Colon (tissue), 2 donors: Measurements from ENCODE around the gene WDR70.
"Not testable (repeated sequence)": the region's sequence is repeated elsewhere in the genome, so short reads cannot be mapped to it uniquely, and the experiment has no call there.

ENCODE experiments used
- FAIRE-seq: peaks from 2 replicates; lab custom pipeline; 2012; peaks lifted over from hg19 to GRCh38; lab: Jason Lieb, UNC
- donor health status: control.
- donor health status: control.

Gene WDR70

DNA sequence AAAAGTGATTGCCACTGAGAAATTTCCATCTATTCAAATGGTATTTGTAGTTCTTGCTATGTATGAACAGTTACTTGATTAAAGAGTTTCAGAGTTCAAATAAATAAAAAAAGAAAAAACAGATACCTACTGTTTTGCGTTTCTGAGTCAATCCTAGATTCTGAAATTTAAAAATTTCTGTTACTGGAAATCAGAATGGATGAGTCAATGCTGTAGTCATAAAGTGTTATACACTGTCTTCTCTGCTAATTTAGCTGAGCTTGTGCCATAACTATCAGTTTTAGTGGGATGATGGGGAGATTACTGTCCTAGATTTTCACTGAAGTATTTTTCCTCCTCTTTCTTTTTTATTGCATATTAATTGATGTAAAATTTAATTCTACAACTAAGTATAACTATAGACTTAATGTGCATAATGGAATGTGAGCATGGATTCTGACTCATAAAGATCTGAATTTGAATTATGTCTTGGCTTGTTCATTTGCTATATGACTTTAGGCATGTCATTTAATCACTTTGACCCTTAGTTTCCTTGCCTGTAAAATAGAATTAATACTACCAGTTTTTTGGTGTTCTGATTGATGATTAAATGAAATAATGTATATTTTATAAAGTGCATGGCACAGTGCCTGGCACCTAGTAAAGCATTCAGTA, 75.4 kb downstream of the WDR70 start:
- FAIRE-seq, result peak; percentile 21

DNA sequence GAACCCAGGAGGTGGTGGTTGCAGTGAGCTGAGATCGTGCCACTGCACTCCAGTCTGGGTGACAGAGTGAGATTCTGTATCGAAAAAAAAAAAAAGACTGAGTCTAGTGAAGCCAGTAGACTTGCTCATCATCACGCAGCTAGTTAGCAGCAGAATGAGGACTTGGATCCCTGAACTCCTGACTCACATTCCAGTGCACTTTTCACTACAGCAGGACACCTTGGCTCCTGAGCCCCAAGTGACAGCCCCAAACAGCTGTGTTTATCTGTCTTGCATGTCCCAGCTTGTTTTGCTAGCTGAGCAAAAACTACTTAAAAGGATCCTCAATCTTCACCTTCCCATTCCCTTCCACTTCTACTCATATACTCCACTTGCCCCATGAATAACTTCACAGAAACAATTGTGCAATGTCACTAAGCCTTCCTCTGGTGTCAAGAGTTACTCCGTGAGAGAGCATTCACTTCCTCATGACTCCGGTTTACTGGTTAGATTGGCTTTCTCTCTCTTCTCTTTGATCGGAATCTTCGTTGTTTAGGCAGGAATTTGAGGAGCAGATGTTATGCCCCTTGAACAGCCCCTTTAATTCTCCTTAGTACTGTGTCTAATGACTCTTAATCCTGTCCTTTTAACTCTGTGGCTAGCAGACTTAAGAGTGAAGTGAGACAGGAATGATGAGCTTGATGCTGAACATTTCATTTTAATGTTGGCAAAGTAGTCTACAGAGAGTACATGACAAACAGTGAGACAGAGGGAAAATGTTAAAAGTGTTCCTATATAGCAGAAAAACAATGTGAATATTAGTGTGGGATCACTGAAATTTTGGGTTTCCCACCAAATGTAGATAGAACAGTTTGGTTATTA, 84.3 kb downstream of the WDR70 start:
- not testable (repeated sequence) for FAIRE-seq

DNA sequence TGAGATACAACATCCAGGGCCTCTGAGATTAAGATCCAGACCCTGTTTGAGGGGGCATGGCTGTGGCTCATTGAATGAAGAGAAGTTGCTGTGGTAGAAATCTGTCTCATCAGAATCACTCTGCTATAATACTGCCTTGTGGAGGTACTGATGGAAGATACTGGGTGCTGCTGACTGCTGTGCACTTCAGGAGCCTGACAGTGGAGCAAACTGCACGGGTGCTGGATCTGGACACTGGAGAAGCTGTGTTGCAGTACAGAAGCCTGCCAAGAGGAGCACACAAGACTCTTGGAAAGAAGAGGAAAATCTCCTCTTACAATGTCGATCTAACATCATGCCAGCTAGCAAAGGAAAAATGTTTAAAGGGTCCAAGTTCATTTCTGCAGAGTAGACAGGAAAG, 85.5 kb downstream of the WDR70 start:
- not testable (repeated sequence) for FAIRE-seq

DNA sequence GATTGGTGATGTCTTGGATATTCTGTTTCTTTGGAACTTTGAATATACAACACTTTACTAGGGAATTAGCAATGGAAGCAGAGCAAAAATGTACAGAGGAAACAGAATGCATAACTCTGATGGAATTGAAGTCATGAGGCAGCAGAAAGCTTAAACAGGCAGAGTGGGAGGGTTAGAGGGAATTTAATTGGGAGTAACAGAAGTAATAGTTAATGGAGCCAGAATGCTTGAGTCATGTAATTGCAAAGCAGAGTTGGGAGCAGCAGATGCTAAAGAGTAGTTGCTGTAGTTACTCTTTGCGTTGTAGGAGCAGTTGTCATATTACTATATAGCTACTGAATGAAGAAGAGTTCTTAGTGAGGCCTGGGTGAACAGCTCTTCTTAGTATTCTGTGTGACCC, 90.3 kb downstream of the WDR70 start:
- not testable (repeated sequence) for FAIRE-seq

DNA sequence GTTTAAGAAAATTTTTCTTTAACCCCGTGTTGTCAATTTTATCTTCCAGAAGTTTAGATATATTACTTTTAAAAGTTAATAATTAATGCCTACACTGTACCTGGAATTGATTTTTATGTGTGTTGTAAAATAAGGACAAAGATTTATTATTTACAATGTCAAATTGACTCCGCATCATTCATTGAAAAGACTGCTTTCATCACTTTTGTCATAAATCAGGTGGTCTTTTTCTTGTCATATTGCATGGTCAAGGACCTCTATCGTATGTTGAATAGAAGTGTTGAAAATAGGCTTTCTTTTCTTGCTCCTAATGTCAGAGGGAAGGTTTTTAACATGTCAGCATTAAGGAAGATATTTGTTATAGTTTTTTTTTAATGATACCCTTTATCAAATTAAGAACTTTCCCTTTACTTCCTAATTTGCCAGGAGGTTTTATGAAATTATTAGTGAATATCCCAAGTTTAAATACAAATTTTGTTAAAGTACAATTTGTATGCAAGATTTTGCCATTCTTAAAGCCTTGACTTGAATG, 92.6 kb downstream of the WDR70 start:
- no peak for FAIRE-seq

DNA sequence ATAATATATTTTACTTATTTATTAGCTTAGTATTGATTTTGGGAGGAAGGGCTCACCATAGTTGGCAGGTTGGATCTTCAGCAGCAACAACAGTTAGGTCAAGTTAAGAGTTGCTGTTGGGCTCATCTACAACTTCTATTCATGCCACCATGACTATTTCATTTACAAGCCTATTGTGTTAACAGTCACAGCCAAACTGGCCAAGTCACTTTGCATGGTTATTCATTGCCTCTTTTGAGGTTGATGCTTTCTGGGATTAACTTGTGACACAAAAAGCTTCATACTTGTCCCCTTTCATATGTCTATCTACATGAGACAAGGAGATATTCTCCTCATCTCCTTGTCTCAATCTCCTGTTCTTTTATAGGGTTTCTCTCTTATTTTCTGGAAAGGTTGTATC, 98.3 kb downstream of the WDR70 start:
- no peak for FAIRE-seq

DNA sequence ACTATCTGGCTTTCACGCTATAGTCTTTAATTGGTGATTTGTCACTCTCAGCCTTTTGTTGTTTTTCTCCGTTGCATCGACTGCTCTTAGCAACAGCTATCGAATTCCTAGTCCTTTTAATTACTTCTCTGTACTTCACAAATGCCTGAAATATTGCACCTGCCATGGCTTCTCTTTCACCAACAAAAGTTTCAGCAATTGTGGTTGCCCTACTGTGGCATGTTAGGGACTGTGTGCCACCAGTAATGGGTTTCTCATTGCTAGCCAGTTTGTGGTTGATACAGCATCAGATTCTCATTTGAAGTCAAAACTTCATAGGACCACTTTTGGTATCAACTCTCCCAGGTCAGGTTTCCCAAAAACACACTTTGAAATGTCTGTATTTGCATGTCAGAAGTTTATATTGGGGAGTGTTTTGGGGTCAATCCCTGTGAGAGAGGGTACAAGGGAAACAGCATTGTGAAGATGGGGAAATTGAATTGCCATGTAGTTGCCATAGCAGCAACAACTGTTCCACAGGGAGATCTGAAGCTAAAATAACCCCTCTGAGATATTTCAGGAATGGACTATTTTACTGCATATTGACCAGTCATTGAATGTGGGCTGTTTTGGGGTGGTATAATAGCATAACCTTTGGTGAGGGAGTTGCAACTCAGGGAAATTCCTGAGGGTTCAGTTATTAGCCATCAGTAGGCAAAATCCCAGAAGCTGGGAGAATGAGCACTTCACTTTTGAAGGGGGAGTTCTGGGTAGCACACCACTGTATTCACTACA, 99.2 kb downstream of the WDR70 start:
- FAIRE-seq, result no peak

DNA sequence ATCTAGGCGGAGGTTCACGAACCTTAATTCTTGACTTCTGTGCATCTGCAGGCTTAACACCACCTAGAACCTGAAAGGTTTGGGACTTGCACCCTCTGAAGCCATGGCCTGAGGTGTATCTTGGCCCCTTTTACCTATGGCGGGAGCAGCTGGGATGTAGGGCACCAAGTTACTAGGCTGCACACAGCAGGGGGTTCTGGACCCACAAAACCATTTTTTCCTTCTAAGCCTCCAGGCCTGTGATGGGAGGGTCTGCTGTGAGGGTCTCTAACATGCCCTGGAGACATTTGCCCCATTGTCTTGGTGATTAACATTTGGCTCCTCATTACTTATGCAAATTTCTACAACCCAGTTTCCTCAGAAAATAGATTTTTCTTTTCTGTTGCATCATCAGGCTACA, 102.3 kb downstream of the WDR70 start:
- FAIRE-seq, result not testable (repeated sequence)

DNA sequence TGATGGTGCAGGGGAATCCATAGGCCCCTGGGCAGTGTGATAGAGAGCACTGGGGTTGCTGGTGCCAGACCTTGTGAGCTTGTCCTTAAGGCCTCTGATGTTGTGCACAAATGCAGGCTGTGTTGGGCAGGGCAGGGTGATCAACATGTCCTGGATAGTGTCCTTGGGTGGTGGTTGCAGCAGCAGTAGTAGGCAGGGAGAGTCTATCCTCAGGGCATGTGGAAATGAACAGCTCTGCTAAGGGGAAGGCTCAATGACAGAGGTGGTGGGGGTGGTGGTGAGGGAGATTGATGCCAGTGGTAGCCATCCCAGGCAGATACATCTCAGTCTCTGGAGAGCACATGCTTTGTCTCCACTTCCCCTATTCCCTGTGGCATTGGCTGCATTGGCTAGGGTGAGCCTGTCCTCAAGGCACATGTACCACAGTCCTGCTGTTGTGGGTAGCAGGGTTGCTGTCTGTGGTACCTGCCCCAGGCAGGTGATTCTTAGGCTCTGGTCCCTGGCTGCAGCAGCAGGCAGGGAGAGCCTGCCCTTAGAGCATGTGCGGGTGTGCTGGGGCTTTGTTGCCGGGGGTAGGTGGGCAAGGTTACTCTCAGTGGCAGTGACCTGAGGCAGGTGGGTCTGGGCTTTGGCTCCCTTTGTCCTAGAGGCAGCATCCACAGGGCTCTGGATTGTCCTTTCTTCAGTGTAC, 111.1 kb downstream of the WDR70 start:
- FAIRE-seq, result no peak

DNA sequence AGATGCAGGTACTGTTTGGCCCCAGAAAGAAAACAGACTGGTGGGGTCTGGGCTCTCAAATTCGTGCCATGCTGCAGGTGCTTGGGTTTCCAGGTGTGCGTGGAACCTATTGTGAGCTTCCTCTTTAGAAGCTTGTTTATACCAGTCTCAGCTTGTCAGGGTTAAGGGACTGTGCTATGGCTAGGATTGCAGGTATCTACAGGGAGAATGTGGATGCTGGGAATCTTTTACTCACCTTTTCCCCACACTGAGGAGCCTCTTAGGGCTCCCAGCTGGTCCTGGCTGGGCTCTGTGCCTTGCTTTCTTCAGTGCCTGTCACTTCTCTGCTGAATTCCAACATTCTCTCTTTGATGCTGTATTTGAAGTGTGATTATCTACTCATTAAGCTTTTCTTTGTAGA, 111.8 kb downstream of the WDR70 start:
- FAIRE-seq, result no peak

DNA sequence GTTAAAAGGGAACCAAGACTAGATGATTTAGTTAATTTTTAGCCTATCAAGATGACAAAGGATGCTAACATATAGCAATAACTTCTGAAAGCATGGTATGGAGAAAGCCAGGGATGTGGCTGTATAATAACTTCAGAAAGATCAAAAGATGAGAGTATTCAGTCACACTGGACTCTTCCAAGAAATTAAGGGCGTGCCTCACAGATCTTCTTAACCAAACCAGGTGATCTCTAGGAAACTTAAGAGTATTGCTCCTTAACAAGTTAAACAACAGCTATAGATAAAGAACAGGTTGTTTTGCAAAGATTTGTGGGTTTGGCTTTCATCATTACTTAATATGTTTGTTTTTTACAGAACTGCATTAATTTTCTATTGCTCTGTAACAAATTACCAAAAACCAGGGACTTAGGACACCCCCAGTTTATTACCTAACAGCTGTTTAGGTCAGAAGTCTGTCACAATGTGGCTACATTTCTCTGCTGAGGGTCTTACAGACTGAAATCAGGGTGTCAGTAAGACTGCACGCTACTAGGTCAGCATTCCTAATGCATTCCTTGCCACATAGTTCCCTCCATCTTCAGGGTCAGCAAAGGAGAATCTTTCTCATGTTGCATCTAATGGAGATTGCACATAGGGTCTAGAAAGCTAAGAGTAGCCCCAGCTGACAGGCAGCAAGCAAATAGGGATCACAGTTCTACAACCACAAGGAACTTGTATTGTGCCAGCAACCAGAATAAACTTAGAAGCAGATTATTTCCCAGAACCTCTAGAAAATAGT, 113.8 kb downstream of the WDR70 start:
- FAIRE-seq, result no peak

DNA sequence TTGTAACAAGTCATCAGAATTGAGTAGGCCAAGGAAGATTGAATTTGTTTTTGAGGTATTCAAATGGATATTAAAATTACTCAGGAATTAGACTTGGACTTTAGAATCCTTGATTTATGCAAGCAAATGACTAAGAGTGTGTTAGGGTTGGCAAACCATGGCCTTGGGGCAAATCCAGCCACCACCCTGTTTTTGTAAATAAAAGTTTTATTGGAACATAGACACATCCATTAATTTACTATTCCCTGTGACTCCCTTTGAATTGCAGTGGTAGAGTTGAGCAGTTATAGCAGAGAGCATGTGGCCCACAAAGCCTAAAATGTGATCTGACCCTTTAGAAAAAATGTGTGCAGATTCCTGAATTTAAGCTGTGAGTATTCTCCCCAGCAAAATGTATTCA, 115.6 kb downstream of the WDR70 start:
- no peak for FAIRE-seq

DNA sequence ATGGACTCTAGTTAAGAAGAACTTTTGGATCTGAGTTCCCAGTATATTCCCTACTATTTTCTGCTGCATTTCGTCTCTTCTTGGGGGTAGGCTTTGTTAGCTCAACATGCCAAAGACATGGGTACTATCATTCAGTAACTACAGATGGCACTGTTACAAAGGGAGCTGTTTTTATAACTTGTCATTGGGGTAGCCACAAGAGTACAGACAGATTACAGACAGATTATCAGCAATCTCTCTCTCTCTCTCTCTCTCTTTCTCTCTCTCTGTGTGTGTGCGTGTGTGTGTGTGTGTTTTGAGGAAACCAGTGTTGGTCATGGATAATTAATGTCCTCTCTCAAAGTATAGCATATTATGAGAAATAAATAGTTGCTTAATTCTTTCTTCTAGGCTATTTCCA, 116.1 kb downstream of the WDR70 start:
- no peak for FAIRE-seq

DNA sequence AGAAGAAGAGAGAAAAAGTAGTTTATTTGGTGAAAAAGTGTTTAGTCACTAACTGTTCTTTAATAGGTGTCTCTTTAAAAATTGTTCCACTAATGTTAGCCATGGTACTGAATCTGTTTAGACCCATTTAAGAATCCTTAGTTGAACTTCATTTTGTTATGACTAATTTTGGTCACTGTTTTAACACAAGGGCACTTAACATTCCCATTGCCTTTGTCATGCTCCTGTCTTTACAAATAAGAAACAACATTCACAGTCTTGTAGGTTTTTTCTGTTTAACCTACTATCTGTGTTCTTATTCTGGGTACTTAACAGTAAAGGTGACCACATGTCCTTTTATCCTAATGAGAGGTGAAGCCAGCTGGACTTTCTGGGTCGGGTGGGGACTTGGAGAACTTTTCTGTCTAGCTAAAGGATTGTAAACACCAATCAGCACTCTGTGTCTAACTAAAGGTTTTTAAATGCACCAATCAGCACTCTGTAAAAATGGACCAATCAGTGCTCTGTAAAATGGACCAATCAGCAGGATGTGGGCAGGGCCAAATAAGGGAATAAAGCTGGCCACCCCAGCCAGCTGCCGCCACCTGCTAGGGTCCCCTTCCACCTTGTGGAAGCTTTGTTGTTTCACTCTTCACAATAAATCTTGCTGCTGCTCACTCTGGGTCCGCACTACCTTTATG, 116.7 kb downstream of the WDR70 start:
- FAIRE-seq, result no peak

DNA sequence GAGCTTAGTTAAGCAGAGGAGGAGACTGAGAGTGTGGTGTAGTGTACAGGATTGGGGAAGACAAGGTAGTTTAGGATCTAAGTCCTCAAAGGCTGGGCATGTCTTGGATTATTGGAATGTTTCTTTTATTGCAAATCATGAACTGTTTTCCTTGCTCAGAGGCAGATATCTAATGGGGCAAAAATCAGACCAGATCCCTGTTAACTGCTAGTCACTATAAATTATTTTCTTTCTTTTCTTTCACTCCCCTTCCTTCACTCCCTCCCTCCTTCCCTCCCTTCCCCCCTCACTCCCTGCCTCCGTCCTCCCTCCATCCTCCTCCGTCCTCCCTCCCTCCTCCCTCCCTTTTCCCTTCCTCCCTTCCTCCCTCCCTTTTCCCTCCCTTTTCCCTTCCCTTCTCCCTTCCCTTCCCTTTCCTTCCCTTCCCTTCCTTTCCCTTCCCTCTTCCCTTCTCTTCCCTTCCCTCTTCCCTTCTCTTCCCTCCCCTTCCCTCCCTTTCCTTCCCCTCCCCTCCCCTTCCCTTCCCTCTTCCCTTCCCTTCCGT, 117.9 kb downstream of the WDR70 start:
- no peak for FAIRE-seq

DNA sequence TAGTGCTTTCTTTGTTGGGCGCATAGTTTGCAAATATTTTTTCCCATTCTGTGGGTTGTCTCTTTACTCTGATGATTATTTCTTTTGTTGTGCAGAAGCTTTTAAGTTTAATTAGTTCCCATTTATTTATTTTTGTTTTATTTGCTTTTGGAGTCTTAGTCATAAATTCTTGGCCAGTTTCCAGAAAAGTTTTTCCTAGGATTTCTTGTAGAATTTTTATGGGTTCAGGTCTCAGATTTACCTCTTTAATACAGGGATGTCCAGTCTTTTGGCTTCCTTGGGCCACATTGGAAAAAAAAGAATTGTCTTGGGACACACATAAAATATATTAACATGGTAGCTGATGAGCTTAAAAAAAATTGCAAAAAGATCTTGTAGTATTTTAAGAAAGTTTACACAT, 122.0 kb downstream of the WDR70 start:
- FAIRE-seq, result no peak

DNA sequence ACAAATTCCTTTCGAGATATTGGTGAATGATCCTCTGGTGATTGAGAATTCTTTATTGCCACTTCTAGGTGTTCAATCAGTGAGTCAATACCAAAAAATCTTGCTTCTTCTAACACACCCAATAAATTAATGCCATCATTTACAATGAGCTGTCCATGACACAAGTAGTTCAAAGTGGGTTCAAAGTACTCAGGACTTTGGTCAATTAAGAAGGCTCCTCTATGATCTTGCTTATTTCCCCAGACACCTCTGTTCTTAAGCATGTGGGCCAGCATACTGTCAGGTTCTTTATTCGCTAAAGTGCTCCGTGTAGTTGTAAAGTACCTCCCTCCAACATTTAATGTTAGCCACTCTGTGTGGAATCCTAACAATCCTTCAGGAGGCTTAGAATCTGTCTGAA, 127.1 kb downstream of the WDR70 start:
- no peak for FAIRE-seq

DNA sequence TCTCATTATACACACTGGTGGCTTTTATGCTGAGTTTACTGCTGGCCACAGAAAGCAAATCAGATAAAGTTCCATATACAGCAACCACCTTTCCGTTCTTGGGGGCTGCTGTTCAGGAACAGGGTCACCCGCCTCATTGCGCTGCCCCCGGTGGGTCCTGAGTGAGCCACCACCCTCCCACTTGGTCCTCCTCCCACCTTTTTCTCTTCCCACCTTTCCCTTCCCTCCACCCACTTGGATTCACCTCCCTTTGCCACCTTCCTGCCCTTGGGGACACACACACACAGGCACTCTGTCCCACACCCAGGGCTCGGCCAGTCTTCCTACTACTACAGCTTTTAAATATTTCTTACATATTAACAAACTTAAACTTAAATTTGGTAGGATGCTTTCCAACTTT, 127.6 kb downstream of the WDR70 start:
- no peak for FAIRE-seq

DNA sequence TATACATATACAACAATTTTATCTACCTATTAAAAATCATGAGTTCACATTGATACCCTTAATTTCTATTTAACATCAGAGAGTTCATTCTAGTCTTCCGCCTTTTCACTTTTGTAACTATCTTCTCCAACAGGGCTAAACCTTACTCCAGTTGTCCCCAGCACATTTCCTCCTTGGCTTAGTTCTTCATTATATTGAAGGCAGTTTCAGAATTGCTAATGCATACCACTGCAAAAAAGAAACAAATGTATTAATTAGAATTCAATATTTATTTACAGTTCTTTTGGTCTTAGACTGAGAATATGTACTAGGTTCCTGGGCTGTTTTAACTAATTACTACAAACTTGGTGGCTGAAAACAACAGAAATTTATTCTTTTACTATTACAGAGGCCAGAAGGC, 132.5 kb downstream of the WDR70 start:
- no peak for FAIRE-seq

DNA sequence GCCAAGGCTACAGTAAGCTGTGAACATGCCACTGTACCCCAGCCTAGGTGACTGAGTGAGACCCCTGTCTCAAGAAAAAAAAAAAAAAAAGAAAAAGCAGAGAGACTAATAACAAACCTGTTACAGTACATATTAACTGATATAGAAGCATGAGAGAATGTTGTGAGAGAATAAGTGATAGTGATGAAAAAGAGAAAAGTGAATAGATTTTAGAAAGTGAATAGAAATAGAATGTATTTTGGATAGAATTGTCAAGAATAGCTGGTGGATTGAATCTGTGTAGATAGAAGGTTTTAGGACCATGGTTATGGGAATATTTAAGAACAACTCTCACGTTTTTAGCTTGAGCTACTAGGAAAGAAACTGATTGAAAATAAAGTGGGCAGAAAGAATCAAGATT, 135.8 kb downstream of the WDR70 start:
- FAIRE-seq, result no peak
